Measurements from ENCODE around the gene NADK2. TPM values are rescaled to one million over a fixed set of nuclear protein-coding genes. Genes with fewer than 3 reads are reported as not detected.

The NADK2 gene
- total RNA-seq, 1 donor from 2014 or later = 37.8 TPM

Small RNAs within 50 kb of the gene (microRNA-seq; reads per million reads assigned to microRNA genes)
- 2.8 reads per million for gene MIR580 (ENCODE audit: borderline number of aligned reads)

Other genes with a start within 250 kb of the NADK2 start
- gene UGT3A2, start 175.0 kb downstream of the NADK2 start, total RNA-seq = not detected in 3 replicates
- 11.3 to 11.8 TPM (median 11.6 TPM) in 3 replicates for gene LMBRD2, start 90.0 kb downstream of the NADK2 start, total RNA-seq
- gene SKP2, start 89.8 kb downstream of the NADK2 start, total RNA-seq = 34.8 to 41.1 TPM (median 36.1 TPM) in 3 replicates
- 1.2 to 5.0 TPM (median 1.2 TPM) in 3 replicates for gene RANBP3L, start 60.0 kb upstream of the NADK2 start, total RNA-seq